Measurements from ENCODE around the gene SLC23A2.
"Not testable (repeated sequence)": the region's sequence is repeated elsewhere in the genome, so short reads cannot be mapped to it uniquely, and the experiment has no call there.

SLC23A2 gene

DNA sequence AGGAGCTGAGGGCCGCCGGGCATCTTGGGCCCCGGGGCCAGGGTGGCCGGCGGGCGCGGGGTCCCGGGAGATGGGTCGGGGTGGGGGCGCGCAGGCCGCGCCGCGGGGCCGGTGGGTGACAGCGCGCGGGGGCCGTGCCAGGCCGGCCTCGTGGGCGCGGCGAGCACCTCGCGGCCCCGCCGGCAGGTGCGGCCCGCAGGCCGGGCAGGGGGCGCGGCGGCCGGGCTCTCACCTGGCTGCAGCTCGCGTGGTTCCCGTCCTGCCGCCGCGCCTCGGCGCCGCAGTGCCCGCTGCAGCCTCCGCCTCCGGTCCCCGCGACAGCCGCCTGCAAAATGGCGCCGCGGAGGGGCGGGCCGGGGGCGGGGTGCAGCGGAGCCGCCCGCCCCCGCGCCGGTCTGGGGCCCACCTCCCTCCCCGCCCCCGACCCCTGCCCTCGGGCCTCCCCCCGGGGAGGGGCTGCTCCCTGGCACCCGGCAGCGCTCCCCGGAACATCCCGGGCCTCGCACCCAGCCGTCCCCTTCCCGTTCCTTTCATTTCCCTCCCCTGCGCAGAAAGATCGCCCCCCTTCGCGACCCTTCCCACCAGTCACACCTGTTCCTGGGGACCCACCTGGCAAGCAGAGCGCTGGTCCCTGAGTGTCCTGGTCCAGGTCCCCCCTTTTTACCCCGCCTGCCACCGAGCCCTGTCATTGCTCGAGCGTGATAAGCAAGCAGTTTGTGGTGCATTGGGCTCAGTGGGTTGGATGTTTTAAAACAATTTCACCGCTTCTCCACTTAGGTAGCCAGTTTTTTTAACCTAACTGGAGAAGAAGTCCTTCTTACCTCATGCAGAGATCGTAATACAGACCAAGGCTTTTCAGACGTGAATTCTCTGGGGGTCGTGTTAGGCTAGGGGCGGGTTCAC lies at the start of gene SLC23A2:
Gene SLC23A2 (minus strand): TSS at position 337 of the 903 bp plus-strand sequence. CDS start 68,948 bp downstream, outside the sequence.
- peak; percentile 27 to 35 for DNase-seq (ENCODE audit: low read depth in 2 of 2)

GRCh38 chr20:5046656-5047339 lies 45.5 kb upstream of the SLC23A2 start:
- DNase-seq (ENCODE audit: low read depth in 2 of 2), result no peak

- DNase-seq (ENCODE audit: low read depth in 2 of 2), result no peak
Measured at GRCh38 chr20:5045906-5046305, 44.6 kb upstream of the SLC23A2 start.

DNA sequence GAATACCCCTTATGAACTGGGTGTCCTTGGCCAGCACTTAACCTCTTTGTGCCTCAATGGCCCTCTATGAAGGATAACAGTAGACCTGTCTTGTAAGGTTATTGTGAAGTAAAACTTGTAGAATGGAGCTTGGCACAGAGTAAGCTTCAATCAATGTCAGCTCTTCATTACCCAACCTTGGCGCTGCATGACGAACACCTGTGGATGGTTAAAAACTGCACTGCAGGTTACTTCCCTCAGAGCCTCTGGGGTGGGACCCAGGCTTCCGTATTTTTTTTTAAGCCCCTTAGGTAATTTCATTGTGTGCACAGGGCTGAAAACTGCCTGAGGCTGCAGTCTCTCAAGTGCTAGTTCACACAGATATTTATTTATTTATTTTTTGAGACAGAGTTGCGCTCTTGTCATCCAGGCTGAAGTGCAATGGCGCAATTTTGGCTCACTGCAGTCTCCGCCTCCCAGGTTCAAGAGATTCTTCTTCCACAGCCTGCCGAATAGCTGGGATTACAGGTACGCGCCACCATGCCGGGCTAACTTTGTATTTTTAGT lies 42.8 kb upstream of the SLC23A2 start:
- DNase-seq (ENCODE audit: low read depth in 2 of 2), result no peak

DNA sequence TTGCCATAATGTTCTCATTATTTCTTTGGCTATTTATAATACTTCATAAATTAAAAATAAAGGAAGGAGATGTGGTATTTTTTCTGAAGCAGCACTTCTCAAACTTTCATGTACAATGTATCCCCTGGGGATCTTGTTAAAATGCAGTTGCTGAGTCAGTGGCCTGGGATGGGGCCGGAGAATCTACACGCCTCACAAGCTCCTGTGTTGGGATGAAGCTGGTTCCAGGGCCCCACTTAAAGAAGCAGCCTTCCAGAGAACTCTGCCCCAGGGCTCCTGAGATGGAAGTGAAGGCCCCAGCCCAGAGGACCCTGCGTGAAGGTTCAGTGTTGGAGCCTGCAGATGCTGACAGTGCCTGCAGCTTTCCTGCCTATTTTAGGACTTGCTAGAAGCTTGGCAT lies 40.1 kb upstream of the SLC23A2 start:
- no peak for DNase-seq (ENCODE audit: low read depth in 2 of 2)

DNA sequence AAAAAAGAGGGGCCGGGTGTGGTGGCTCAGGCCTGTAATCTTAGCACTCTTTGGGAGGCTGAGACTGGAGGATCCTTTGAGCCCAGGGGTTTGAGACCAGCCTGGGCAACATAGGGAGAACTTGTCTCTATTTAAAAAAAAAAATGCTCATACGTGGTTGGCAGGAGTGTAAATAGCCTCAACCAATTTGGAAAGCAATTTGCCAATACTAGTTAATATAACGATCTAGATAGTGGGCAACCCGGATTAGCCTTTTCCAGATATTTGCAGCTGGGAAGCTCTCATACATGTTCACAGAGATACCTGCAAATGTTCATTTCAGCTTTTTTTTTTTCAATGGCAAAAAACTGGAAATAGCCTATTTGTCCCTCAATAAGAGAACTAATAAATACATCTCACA lies 39.0 kb upstream of the SLC23A2 start:
- no peak for DNase-seq (ENCODE audit: low read depth in 2 of 2)

DNA sequence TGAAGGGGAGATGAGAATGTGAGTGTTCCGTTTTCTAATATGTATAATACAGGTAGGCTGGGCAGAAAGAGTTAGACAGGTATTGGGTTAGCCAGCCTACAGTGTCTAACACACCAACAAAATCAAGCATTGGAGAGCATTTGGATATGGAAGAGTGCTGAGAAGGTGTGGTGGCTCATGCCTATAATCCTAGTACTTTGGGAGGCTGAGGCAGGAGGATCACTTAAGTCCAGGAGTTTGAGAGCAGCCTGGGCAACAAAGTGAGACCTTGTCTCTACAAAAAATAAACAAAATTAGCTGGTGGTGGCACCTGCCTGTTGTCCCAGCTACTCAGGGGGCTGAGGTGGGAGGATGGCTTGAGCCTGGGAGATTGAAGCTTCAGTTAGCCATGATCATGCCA lies 38.6 kb upstream of the SLC23A2 start:
- DNase-seq (ENCODE audit: low read depth in 2 of 2), result no peak

DNA sequence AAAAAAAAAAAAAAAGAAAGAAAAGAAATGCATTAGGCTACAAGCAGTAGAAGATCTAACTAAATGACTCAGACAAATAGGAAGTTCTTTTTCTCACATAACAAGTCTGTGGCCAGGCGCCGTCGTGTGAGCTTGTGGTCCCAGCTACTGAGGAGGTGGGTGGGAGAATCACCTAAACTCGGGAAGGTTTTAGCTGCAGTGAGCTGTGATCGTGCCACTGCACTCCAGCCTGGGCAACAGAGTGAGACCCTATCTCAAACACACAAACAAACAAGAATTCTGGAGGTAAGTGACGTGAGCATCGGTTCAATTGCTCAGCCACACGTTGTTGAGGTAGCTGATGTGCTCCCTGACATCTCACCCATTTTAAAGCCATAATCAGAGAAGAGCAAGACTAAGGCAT lies 37.9 kb upstream of the SLC23A2 start:
- DNase-seq (ENCODE audit: low read depth in 2 of 2), result peak; percentile 21 to 30

DNA sequence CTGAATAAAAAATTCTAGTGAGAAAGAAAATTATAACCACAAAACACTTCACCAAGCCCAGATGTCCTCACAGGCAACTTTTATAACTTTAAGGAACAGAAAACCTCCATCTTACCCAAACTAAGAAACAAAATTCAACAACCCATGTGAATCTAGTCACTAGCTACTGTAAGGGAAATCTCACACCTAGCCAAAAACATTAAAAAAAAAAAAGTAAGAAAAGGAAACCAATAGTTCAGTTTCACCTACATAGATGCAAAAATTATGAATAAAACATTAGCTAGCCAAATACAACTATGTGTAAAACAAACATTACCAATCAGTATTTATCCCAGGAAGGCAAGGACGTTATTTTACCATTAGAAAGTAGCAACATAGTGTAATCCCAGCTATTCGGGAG lies 35.5 kb upstream of the SLC23A2 start:
- no peak for DNase-seq (ENCODE audit: low read depth in 2 of 2)

DNA sequence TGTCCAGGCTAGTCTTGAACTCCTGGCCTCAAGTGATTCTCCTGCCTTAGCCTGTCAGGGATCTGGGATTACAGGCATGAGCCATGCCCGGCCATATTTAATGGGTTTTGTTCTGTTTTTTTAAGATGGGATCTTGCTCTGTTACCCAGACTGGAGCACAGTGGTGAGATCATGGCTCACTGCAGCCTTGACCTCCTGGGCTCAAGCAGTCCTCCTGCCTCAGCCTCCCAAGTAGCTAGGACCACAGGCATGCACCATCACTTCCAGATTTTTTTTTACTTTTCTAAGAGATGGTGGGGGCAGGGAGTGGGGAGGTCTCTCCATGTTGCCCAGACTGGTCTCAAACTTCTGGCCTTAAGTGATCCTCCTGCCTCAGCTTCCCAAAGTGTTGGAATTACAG lies 34.2 kb upstream of the SLC23A2 start:
- DNase-seq (ENCODE audit: low read depth in 2 of 2), result not testable (repeated sequence)

- DNase-seq (ENCODE audit: low read depth in 2 of 2), result no peak
Measured at GRCh38 chr20:5033566-5033965, 32.3 kb upstream of the SLC23A2 start.

DNA sequence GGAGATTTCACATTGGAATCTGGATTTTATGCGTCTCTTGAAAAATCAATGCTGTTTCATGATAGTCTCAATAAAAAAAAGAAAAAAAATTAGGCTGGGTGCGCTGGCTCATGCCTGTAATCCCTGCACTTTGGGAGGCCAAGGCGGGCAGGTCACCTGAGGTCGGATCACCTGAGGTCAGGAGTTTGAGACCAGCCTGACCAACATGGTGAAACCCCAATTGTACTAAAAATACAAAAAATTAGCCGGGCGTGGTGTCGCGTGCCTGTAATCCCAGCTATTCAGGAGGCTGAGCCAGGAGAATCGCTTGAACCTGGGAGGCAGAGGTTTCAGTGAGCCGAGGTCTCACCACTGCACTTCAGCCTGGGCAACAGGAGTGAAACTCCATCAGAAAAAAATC lies 30.4 kb upstream of the SLC23A2 start:
- DNase-seq (ENCODE audit: low read depth in 2 of 2), result not testable (repeated sequence)

DNA sequence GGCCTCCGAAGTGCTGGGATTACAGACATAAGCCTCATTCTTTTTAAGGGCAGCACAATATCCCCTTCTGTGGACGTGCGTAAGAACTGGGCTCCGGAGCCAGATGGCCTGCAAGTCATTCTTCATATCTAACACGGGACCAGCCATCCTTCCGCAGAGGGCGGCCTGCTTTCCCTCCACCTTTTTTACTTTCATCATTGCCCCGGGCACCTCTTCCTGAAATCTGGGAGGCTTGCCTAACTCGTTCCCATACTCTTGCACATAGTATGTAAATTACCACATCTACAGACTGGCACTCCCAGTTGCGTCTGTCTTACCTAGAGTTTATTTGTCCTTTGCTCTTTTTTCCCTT lies 29.9 kb upstream of the SLC23A2 start:
- no peak for DNase-seq (ENCODE audit: low read depth in 2 of 2)

DNA sequence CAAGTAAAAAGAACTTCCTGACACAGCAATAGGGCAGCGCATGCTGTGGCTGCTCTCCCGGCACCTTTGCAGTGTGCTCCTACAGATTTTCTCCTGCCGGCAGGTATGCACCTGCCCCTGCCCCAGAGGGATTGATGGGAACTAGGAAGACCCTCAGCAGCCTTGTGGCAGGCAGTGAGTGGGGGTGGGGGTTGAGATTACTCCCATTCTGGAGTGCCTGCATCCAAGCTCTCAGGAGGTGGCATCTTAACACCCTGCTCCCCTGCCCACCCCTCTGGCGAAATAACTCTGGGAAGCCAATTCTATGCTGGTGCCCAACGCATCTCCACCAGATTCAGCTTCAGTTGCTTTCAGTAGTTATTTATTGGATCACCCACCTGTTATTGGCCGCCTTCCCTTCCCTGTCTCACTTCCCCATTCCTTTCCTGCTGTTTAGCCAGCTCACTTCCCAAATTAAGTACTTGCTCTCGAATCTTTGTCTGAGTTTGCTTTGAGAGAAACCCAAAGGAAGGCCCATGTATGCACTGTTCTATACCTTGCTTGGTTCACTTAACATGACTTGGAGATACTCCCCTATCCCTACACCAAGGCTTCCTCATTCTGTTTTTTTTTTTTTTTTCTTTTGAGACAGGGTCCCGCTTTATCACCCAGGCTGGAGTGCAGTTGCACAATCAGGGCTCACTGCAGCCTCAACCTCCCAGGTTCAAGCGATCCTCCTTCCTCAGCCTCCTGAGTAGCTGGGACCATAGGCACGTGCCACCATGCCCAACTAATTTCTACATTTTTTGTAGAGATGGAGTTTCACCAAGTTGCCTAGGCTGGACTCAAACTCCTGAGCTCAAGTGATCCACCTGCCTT lies 29.3 kb upstream of the SLC23A2 start:
- no peak for DNase-seq (ENCODE audit: low read depth in 2 of 2)

GRCh38 chr20:5028258-5029059 lies 27.1 kb upstream of the SLC23A2 start:
- not testable (repeated sequence) for DNase-seq (ENCODE audit: low read depth in 2 of 2)

GRCh38 chr20:5024982-5025381 lies 23.7 kb upstream of the SLC23A2 start:
- no peak for DNase-seq (ENCODE audit: low read depth in 2 of 2)

DNA sequence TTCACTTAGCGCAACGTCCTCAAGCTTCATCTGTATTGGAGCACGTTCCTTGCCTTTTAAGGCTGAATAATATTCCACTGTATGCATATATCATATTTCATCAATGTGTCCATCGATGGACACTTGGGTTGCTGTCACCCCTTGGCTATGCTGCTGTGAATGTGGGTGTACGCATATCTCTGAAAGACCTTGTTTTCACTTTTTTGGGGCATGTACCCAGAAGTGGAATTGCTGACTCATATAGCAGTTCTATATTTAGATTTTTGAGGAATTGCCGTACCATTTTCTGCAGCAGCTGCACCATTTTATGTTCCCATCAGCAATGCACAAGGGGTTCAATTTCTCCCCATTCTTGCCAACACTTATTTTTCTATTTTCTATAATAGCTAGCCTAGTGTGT lies 22.8 kb upstream of the SLC23A2 start:
- no peak for DNase-seq (ENCODE audit: low read depth in 2 of 2)

DNA sequence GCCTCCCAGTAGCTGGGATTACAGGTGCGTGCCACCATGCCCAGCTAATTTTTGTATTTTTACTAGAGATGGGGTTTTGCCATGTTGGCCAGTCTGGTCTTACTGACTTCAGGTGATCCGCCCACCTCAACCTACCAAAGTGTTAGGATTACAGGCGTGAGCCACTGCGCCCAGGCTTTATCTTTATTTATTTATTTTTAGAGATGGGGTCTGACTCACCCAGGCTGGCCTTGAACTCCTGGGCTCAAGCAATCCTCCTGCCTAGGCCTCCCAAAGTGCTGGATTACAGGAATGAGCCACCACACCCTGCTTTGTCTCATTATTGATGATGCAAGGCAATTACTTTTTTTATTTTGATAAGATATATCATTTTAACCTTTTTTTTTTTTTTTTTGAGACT lies 21.9 kb upstream of the SLC23A2 start:
- DNase-seq (ENCODE audit: low read depth in 2 of 2), result not testable (repeated sequence)

DNA sequence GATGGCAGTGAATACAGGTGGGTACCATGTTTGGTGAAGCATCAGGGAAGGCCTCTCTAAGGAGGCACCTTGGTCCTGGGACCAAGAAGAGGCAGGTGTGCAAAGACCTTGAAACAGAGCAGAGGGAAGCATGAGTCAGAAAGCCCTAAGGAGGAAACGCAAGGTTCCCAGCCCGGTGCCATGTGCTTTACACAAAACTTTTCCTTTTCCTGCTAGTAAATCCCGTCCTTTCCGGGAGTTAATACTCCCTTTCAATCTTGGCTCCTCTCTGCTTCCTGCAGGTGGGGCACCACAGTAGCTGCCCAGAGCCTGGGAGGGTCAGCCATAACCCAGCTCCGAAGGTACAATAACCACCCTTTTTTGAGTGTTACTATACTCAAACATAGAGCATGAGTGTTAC lies 19.4 kb upstream of the SLC23A2 start:
- no peak for DNase-seq (ENCODE audit: low read depth in 2 of 2)

DNA sequence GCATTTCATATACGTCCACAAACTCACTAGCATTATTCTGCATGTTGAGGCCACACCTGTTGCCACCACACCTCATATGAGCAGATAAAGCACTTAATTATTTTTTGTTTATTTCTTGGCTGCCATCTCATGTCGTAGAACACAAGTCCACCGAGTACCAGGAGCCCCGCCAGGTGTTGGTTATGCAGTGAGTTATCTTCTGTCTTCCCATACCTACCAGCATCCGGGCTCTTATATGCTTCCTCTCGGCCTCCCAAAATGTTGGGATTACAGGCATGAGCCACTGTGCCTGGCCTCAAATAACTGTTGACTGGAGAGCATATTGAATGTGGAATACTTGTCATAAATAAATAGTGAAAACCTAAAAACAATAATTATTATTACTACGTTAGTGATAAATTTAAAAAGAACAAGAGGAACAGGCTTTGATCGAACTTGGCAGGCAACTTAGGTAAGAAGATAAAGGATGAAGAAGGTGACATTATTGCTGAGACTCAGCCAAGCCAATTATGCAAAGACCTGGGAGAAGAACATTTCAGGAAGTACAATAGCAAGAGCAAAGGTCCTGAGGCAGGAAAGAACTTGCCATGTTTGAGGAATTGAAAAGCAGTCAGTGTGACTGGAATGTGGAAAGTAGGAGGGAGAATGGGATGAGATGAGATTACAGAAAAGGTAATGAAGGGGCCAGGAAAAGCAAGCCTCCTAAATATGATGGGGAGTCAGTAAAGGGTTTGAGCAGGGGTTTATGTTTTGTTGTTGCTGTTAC lies 12.6 kb upstream of the SLC23A2 start:
- DNase-seq (ENCODE audit: low read depth in 2 of 2), result no peak
